HepG2 (cell line): ENCODE results near the gene PPAN. TPM values are rescaled to one million over a fixed set of nuclear protein-coding genes. Genes with fewer than 3 reads are reported as not detected.

Source experiments
- ASH2L ChIP-seq: fragments of 300-600, 200-600 bp; sonication (generic); IDR thresholded peaks from 2 replicates; pipeline ENCODE4 v1.7.0; 2017; ENCODE audit warnings: low read depth, mild to moderate bottlenecking, moderate library complexity, mixed read lengths, low read length; ENCODE audit not compliant: insufficient read length
- BCL6 ChIP-seq: IDR thresholded peaks from 2 replicates; pipeline ENCODE4 v1.6.1; 2016; ENCODE audit warnings: missing genetic modification reagents, missing compliant biosample characterization
- EEA1 ChIP-seq: sonication (generic); formaldehyde crosslinking; IDR thresholded peaks from 2 replicates; pipeline ENCODE4 v1.5.1; 2020; ENCODE audit warnings: mild to moderate bottlenecking, missing genetic modification reagents, borderline replicate concordance
- GATAD2A ChIP-seq: IDR thresholded peaks from 2 replicates; pipeline ENCODE4 v1.6.1; 2016
- HOXA3 ChIP-seq: sonication (generic); formaldehyde crosslinking; IDR thresholded peaks from 2 replicates; pipeline ENCODE4 v1.5.0; 2020; ENCODE audit warnings: missing genetic modification reagents
- IKZF1 ChIP-seq: fragments of 450-650 bp; IDR thresholded peaks from 2 replicates; pipeline ENCODE4 v1.7.1; 2016
- KLF9 ChIP-seq: IDR thresholded peaks from 2 replicates; pipeline ENCODE4 v1.6.1; 2016; ENCODE audit warnings: low read depth
- PLRG1 ChIP-seq: fragments of 450-650 bp; conservative IDR thresholded peaks from 2 replicates; pipeline ENCODE4 v1.6.1; 2016
- SYNCRIP ChIP-seq: fragments of 200-400 bp; formaldehyde crosslinking; IDR thresholded peaks from 2 replicates; pipeline ENCODE4 v1.6.1; 2018; ENCODE audit warnings: mild to moderate bottlenecking, low read depth, low read length; ENCODE audit not compliant: insufficient read depth
- TBX3 ChIP-seq: fragments of 450-650 bp; IDR thresholded peaks from 2 replicates; pipeline ENCODE4 v1.6.1; 2017; ENCODE audit warnings: antibody characterized with exemption, mild to moderate bottlenecking, inconsistent platforms, borderline replicate concordance
- TERF1 ChIP-seq: sonication (generic); formaldehyde crosslinking; IDR thresholded peaks from 2 replicates; pipeline ENCODE4 v1.8.0; 2022; ENCODE audit warnings: mild to moderate bottlenecking, missing genetic modification reagents, moderate library complexity
- ZFYVE20 ChIP-seq: sonication (generic); formaldehyde crosslinking; IDR thresholded peaks from 2 replicates; pipeline ENCODE4 v1.8.0; 2023; ENCODE audit warnings: low read depth, mild to moderate bottlenecking, moderate library complexity, missing genetic modification reagents, borderline replicate concordance
- ZNF256 ChIP-seq: sonication (generic); formaldehyde crosslinking; conservative IDR thresholded peaks from 2 replicates; pipeline ENCODE4 v1.4.0; 2020; ENCODE audit warnings: missing genetic modification reagents
- ZNF564 ChIP-seq: sonication (generic); formaldehyde crosslinking; IDR thresholded peaks from 2 replicates; pipeline ENCODE4 v1.8.1; 2023; ENCODE audit warnings: mild to moderate bottlenecking, missing genetic modification reagents
- polyA plus RNA-seq, 8 experiments: library from polyadenylated mRNA; depleted of rRNA in 3 of 8; stranded (reverse) in 7 of 8; unstranded in 1 of 8; fragments of >200 nt; fragmentation: Illumina TruSeq in 4 of 8; extraction: Trizol in 4 of 8; gene quantifications; 2 replicates each; pipeline versions ENCODE4 v1.2.1 to v1.2.3, GENCODE V29; 2011 to 2016; ENCODE audit warnings: low read depth in 4 of 8, missing spikeins in 1 of 8, mixed read lengths in 1 of 8; ENCODE audit not compliant: insufficient read depth in 1 of 8
- total RNA-seq, 5 experiments: library from RNA; depleted of rRNA; stranded (reverse); fragments of >200 nt; fragmentation: Illumina TruSeq; extraction: Trizol; gene quantifications; 2 replicates each; pipeline ENCODE4 v1.2.3, GENCODE V29; 2016; ENCODE audit warnings: low read depth in 1 of 5
- TF ChIP-seq, protein P1 (sequence below): sonication (generic); formaldehyde crosslinking; IDR thresholded peaks from 2 replicates; pipeline ENCODE4 v1.4.0; 2020; ENCODE audit warnings: missing genetic modification reagents, mild to moderate bottlenecking, borderline replicate concordance
- TF ChIP-seq, protein P2 (sequence below), 2 experiments: fragments of 450-650 bp in 1 of 2; sonication (generic) in 1 of 2; formaldehyde crosslinking; IDR thresholded peaks; 2 replicates each; pipeline versions ENCODE4 v1.5.0 to v1.8.0; 2020 to 2022; ENCODE audit warnings: mild to moderate bottlenecking in 1 of 2, missing genetic modification reagents in 1 of 2
- TF ChIP-seq, protein P3 (sequence below): sonication (generic); formaldehyde crosslinking; IDR thresholded peaks from 2 replicates; pipeline ENCODE4 v1.4.0; 2020; ENCODE audit warnings: missing genetic modification reagents
- TF ChIP-seq, protein P4 (sequence below): sonication (generic); formaldehyde crosslinking; IDR thresholded peaks from 2 replicates; pipeline ENCODE4 v1.4.0; 2020; ENCODE audit warnings: missing genetic modification reagents, borderline replicate concordance

Gene PPAN
- total and polyA plus RNA-seq, 2 of the 13 experiments (the other 11 are each of a cell fraction or from before 2014, with no cell fraction given) = 36.2 to 41.9 TPM

DNA sequence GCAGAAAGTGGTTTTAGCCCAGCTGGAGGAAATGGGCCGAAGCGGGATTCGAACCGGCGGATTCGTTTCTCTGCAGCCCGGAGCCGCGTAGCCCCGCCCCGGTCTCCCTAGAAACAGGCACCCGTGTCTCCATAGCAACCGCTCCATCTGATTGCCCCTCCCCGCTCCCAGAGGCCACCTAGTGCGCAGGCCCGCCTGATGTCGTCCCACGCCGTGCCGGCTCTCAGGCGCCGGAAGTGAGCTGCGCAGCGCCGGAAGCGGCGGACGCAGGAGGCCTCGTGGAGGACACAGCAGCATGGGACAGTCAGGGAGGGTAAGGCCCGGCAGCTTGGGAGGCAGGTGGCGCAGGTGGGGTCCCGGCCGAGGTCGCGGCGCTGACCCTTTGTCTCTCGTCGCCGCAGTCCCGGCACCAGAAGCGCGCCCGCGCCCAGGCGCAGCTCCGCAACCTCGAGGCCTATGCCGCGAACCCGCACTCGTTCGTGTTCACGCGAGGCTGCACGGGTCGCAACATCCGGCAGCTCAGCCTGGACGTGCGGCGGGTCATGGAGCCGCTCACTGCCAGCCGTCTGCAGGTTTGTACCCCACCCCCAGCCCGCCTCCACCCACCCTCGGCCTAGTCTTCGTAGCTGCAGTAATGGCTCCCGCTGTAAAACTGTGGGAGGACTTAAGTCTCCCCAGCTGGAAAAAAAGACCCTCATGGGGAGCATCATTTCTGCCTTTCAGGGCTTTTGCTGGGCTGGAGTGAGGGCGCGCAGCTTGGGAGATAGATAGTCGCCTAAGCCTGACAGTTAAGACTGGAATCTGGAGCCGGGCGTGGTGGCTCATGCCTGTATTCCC lies at the start of gene PPAN (continued):
- TF ChIP-seq, protein P1, sequence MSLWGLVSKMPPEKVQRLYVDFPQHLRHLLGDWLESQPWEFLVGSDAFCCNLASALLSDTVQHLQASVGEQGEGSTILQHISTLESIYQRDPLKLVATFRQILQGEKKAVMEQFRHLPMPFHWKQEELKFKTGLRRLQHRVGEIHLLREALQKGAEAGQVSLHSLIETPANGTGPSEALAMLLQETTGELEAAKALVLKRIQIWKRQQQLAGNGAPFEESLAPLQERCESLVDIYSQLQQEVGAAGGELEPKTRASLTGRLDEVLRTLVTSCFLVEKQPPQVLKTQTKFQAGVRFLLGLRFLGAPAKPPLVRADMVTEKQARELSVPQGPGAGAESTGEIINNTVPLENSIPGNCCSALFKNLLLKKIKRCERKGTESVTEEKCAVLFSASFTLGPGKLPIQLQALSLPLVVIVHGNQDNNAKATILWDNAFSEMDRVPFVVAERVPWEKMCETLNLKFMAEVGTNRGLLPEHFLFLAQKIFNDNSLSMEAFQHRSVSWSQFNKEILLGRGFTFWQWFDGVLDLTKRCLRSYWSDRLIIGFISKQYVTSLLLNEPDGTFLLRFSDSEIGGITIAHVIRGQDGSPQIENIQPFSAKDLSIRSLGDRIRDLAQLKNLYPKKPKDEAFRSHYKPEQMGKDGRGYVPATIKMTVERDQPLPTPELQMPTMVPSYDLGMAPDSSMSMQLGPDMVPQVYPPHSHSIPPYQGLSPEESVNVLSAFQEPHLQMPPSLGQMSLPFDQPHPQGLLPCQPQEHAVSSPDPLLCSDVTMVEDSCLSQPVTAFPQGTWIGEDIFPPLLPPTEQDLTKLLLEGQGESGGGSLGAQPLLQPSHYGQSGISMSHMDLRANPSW = no peak
- TF ChIP-seq BCL6 (CRISPR knock-in tag) (peak; percentile 51), KLF9 (CRISPR knock-in tag) (no peak), HOXA3 (CRISPR knock-in tag) (peak; percentile 93), TBX3 (no peak), GATAD2A (CRISPR knock-in tag) (peak; percentile 37; the same call in 1 of the 2 replicates), ZNF256 (CRISPR knock-in tag) (no peak), EEA1 (peak; percentile 91), ZFYVE20 (CRISPR knock-in tag) (peak; percentile 93; the same call in 1 of the 2 replicates), PLRG1 (no peak), TERF1 (CRISPR knock-in tag) (no peak), IKZF1 (no peak), SYNCRIP (no peak), ASH2L (peak; percentile 86), ZNF564 (CRISPR knock-in tag) (0 out of 2 replicates have a peak, but pooled peaks have one; percentile 59)
- TF ChIP-seq, protein P2, sequence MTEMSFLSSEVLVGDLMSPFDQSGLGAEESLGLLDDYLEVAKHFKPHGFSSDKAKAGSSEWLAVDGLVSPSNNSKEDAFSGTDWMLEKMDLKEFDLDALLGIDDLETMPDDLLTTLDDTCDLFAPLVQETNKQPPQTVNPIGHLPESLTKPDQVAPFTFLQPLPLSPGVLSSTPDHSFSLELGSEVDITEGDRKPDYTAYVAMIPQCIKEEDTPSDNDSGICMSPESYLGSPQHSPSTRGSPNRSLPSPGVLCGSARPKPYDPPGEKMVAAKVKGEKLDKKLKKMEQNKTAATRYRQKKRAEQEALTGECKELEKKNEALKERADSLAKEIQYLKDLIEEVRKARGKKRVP (CRISPR knock-in tag; IDR thresholded peaks at IDR 0.05) = no peak
- TF ChIP-seq, protein P3, sequence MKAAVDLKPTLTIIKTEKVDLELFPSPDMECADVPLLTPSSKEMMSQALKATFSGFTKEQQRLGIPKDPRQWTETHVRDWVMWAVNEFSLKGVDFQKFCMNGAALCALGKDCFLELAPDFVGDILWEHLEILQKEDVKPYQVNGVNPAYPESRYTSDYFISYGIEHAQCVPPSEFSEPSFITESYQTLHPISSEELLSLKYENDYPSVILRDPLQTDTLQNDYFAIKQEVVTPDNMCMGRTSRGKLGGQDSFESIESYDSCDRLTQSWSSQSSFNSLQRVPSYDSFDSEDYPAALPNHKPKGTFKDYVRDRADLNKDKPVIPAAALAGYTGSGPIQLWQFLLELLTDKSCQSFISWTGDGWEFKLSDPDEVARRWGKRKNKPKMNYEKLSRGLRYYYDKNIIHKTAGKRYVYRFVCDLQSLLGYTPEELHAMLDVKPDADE (CRISPR knock-in tag) = peak; percentile 57; the same call in 1 of the 2 replicates
- TF ChIP-seq, protein P4, sequence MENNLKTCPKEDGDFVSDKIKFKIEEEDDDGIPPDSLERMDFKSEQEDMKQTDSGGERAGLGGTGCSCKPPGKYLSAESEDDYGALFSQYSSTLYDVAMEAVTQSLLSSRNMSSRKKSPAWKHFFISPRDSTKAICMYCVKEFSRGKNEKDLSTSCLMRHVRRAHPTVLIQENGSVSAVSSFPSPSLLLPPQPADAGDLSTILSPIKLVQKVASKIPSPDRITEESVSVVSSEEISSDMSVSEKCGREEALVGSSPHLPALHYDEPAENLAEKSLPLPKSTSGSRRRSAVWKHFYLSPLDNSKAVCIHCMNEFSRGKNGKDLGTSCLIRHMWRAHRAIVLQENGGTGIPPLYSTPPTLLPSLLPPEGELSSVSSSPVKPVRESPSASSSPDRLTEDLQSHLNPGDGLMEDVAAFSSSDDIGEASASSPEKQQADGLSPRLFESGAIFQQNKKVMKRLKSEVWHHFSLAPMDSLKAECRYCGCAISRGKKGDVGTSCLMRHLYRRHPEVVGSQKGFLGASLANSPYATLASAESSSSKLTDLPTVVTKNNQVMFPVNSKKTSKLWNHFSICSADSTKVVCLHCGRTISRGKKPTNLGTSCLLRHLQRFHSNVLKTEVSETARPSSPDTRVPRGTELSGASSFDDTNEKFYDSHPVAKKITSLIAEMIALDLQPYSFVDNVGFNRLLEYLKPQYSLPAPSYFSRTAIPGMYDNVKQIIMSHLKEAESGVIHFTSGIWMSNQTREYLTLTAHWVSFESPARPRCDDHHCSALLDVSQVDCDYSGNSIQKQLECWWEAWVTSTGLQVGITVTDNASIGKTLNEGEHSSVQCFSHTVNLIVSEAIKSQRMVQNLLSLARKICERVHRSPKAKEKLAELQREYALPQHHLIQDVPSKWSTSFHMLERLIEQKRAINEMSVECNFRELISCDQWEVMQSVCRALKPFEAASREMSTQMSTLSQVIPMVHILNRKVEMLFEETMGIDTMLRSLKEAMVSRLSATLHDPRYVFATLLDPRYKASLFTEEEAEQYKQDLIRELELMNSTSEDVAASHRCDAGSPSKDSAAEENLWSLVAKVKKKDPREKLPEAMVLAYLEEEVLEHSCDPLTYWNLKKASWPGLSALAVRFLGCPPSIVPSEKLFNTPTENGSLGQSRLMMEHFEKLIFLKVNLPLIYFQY (CRISPR knock-in tag) = peak; percentile 59; the same call in 1 of the 2 replicates
